Liver (tissue), 3 donors: ENCODE measurements around the gene SYTL3.

ENCODE experiments used
- ATF3 ChIP-seq: IDR thresholded peaks from 2 replicates; pipeline ENCODE4 v1.6.1; 2016; ENCODE audit warnings: antibody characterized with exemption
- EGR1 ChIP-seq, 2 donors: IDR thresholded peaks; 2 replicates each; pipeline ENCODE4 v1.6.1; 2016 to 2018; ENCODE audit warnings: antibody characterized with exemption in 2 of 2, low read depth in 2 of 2
- GABPA ChIP-seq, 2 donors: IDR thresholded peaks in 1 of 2; conservative IDR thresholded peaks in 1 of 2; 2 replicates each; pipeline ENCODE4 v1.6.1; 2016; ENCODE audit warnings: antibody characterized with exemption in 2 of 2, mild to moderate bottlenecking in 1 of 2, moderate library complexity in 1 of 2
- JUND ChIP-seq, 2 donors: IDR thresholded peaks; 2 replicates each; pipeline ENCODE4 v1.6.1; 2016; ENCODE audit warnings: antibody characterized with exemption in 2 of 2
- MAX ChIP-seq: IDR thresholded peaks from 2 replicates; pipeline ENCODE4 v1.6.1; 2016; ENCODE audit warnings: antibody characterized with exemption
- RAD21 ChIP-seq, 2 donors: IDR thresholded peaks; 2 replicates each; pipeline ENCODE4 v1.6.1; 2016; ENCODE audit warnings: antibody characterized with exemption in 2 of 2, mild to moderate bottlenecking in 2 of 2
- RXRA ChIP-seq, 2 donors: IDR thresholded peaks; 2 replicates each; pipeline ENCODE4 v1.6.1; 2017 to 2018; ENCODE audit warnings: antibody characterized with exemption in 2 of 2, mild to moderate bottlenecking in 1 of 2
- TAF1 ChIP-seq: conservative IDR thresholded peaks from 2 replicates; pipeline ENCODE4 v1.6.1; 2016; ENCODE audit warnings: antibody characterized with exemption, mild to moderate bottlenecking
- YY1 ChIP-seq: IDR thresholded peaks from 2 replicates; pipeline ENCODE4 v1.6.1; 2016; ENCODE audit warnings: antibody characterized with exemption, mild to moderate bottlenecking
- ZBTB33 ChIP-seq: IDR thresholded peaks from 2 replicates; pipeline ENCODE4 v1.6.1; 2016; ENCODE audit warnings: antibody characterized with exemption
- TF ChIP-seq, protein P1 (sequence below): fragments of 150-350 bp; IDR thresholded peaks from 2 replicates; pipeline ENCODE4 v1.5.1; 2017; ENCODE audit warnings: improper control_type of control experiment, low read depth, low read length; ENCODE audit not compliant: missing input control
- TF ChIP-seq, protein P2 (sequence below): IDR thresholded peaks from 2 replicates; pipeline ENCODE4 v1.6.1; 2016; ENCODE audit warnings: antibody characterized with exemption, mild to moderate bottlenecking
- donor health status: healthy.
- donor health status: healthy.

DNA sequence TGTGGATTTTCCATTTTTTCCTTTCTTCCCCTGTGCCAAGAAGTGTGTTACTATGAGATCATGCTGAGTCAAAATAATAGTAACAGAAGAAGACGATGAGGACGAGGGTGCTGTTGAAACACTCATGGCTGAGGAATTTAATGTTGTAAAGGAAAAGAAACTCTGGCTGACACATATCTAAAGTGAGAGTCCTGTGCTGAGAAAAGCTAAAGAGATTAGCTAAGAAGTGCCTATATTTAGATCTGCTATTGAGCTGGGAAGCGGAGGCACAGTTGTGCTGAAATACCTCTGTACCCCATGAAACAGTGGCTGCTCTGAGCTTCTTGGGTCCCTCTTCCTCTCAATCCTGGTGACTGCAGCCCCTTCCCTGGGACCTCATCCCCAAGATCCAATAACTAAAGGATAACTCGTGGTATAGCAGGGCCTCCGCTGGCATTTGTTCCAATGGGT, 1.1 kb upstream of the SYTL3 start:
- TF ChIP-seq, protein P1, sequence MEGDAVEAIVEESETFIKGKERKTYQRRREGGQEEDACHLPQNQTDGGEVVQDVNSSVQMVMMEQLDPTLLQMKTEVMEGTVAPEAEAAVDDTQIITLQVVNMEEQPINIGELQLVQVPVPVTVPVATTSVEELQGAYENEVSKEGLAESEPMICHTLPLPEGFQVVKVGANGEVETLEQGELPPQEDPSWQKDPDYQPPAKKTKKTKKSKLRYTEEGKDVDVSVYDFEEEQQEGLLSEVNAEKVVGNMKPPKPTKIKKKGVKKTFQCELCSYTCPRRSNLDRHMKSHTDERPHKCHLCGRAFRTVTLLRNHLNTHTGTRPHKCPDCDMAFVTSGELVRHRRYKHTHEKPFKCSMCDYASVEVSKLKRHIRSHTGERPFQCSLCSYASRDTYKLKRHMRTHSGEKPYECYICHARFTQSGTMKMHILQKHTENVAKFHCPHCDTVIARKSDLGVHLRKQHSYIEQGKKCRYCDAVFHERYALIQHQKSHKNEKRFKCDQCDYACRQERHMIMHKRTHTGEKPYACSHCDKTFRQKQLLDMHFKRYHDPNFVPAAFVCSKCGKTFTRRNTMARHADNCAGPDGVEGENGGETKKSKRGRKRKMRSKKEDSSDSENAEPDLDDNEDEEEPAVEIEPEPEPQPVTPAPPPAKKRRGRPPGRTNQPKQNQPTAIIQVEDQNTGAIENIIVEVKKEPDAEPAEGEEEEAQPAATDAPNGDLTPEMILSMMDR: no peak
- no peak for TF ChIP-seq ATF3
- no peak for TF ChIP-seq RAD21 (IDR thresholded peaks at IDR 0.05)
- TF ChIP-seq MAX: no peak
- no peak for TF ChIP-seq YY1
- no peak for TF ChIP-seq EGR1 (IDR thresholded peaks at IDR 0.05; ENCODE audit: low read depth in 2 of 2)
- TF ChIP-seq RXRA (IDR thresholded peaks at IDR 0.05): no peak
- TF ChIP-seq ZBTB33: no peak
- TF ChIP-seq TAF1: no peak
- TF ChIP-seq, protein P2, sequence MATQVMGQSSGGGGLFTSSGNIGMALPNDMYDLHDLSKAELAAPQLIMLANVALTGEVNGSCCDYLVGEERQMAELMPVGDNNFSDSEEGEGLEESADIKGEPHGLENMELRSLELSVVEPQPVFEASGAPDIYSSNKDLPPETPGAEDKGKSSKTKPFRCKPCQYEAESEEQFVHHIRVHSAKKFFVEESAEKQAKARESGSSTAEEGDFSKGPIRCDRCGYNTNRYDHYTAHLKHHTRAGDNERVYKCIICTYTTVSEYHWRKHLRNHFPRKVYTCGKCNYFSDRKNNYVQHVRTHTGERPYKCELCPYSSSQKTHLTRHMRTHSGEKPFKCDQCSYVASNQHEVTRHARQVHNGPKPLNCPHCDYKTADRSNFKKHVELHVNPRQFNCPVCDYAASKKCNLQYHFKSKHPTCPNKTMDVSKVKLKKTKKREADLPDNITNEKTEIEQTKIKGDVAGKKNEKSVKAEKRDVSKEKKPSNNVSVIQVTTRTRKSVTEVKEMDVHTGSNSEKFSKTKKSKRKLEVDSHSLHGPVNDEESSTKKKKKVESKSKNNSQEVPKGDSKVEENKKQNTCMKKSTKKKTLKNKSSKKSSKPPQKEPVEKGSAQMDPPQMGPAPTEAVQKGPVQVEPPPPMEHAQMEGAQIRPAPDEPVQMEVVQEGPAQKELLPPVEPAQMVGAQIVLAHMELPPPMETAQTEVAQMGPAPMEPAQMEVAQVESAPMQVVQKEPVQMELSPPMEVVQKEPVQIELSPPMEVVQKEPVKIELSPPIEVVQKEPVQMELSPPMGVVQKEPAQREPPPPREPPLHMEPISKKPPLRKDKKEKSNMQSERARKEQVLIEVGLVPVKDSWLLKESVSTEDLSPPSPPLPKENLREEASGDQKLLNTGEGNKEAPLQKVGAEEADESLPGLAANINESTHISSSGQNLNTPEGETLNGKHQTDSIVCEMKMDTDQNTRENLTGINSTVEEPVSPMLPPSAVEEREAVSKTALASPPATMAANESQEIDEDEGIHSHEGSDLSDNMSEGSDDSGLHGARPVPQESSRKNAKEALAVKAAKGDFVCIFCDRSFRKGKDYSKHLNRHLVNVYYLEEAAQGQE: no peak
- TF ChIP-seq JUND (IDR thresholded peaks at IDR 0.05): no peak
- TF ChIP-seq GABPA (IDR thresholded peaks at IDR 0.05 in 1 of 2, conservative IDR thresholded peaks at IDR 0.05 in 1 of 2): no peak
